ENCODE data around the gene SGTB. TPM values are rescaled to one million over a fixed set of nuclear protein-coding genes. Genes with fewer than 3 reads are reported as not detected.
A peak's percentile ranks its signal among the peaks of the same experiment; 100 is the strongest.

SGTB gene
- total and polyA plus RNA-seq, 7 experiments from 2014 or later = 12.8 to 59.5 (median 41.6) TPM

DNA sequence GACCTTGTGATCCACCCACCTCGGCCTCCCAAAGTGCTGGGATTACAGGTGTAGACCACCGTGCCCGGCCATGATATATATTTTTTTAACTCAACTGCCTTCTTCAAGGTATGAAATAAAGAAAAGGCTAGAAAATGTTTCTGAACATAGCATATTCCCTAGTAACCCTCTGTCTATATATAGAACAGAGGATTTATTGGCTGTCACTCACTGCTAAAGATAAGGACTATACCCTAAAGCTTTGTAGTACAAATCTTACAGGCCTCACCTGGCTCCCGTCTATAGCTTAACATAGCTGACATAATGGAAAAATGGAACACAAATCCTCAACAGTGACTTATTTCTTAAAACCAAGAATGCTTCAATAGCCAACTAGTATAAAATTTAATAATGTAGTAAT is 14.2 kb downstream of the SGTB start:
- CTCF ChIA-PET = no interaction called here
- Histone ChIP-seq H3K27ac (ENCODE audit: low read depth, low read length) (no peak overlapping the region), H3K9me3 (ENCODE audit: control insufficient read depth in 2 of 3, low read length in 3 of 3) (no peaks in the 10 kb centered on the region), H3K4me3 (ENCODE audit: low read length) (no peak overlapping the region), H3K36me3 (ENCODE audit: control insufficient read depth in 2 of 3, insufficient read depth in 3 of 3, low read length in 3 of 3) (peaks cover 5 to 56% (median 21%) of the 10 kb centered on the region in 3 experiments), H3K27me3 (ENCODE audit: control insufficient read depth in 2 of 2, insufficient read depth in 2 of 2, low read length in 2 of 2) (no peaks in the 10 kb centered on the region), H3K4me1 (ENCODE audit: control insufficient read depth in 2 of 2, insufficient read depth in 2 of 2, low read length in 2 of 2) (peaks cover 0 to 5% of the 10 kb centered on the region in 2 donors)
- Mint-ChIP-seq H3K4me1 (peaks cover 0 to 35% (median 19%) of the 10 kb centered on the region in 7 donors), H3K27me3 (no peaks in the 10 kb centered on the region), H3K27ac (peak overlapping the region in 1 of 9 donors; percentile 40), H3K9me3 (no peaks in the 10 kb centered on the region), H3K4me3 (peak overlapping the region in 1 of 10 donors; percentile 47), H3K36me3 (peaks cover 10 to 35% (median 29%) of the 10 kb centered on the region in 5 donors)
- no peak for ATAC-seq
- intact Hi-C loops (cut with micrococcal nuclease) = no loop called here
- POLR2A ChIA-PET = interaction anchor here (0.6 kb wide), 1 partner anchor 21 kb away, joined by 4 read pairs; no protein-coding TSS in a partner anchor
- no peak for DNase-seq

DNA sequence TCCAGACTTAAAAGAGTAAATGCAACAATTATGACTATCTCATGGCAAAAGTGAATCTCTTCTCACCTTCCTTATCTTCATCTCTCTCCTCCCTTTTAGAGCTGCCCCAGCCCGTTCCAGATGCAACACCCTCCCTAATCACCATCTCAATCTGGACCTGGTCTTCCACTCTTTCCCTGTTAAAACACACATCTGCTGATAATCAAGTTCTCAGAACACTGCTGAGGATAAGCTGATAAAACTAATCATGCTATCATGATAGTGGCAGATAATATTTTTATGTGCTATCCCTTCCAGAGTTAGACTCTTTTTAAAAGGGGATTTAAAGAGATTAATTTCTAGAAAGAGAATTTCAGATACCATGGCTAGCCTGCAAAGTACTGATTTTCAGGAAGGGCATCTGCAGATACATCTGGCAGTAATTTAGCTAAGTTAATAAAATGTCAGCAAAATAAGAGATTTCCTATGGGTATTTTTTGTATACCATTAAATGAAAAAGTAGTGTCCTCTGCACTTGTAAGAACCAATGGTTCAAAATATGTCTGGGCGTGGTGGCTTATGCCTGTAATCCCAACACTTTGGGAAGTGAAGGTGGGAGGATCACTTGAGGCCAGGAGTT is 17.2 kb downstream of the SGTB start:
- no peak for ATAC-seq
- no peak overlapping the region for H3K27ac ChIP-seq (ENCODE audit: low read depth, low read length)
- H3K4me3 Mint-ChIP-seq = no peak overlapping the region
- H3K4me1 Mint-ChIP-seq = peaks cover 0 to 21% (median 11%) of the 10 kb centered on the region in 7 donors
- POLR2A ChIA-PET = interaction anchor here (0.5 to 2.0 kb wide), 6 partner anchors 8 to 24 kb away, joined by 3 to 7 read pairs (median 4); partner anchors contain the start of genes NLN and SGTB
- H3K9me3 Mint-ChIP-seq = no peaks in the 10 kb centered on the region
- H3K27me3 ChIP-seq (ENCODE audit: control insufficient read depth in 2 of 2, insufficient read depth in 2 of 2, low read length in 2 of 2) = no peaks in the 10 kb centered on the region
- H3K27ac Mint-ChIP-seq = peak overlapping the region in 3 of 9 donors; percentile 1 to 11 (median 5)
- H3K9me3 ChIP-seq (ENCODE audit: control insufficient read depth in 2 of 3, low read length in 3 of 3) = no peaks in the 10 kb centered on the region
- no peaks in the 10 kb centered on the region for H3K27me3 Mint-ChIP-seq
- intact Hi-C loops (cut with micrococcal nuclease) = no loop called here
- CTCF ChIA-PET = interaction anchor here (0.6 kb wide), 1 partner anchor 45 kb away, joined by 3 read pairs; no protein-coding TSS in a partner anchor
- no peak for DNase-seq
- H3K4me3 ChIP-seq (ENCODE audit: low read length) = no peak overlapping the region
- no peaks in the 10 kb centered on the region for H3K4me1 ChIP-seq (ENCODE audit: control insufficient read depth in 2 of 2, insufficient read depth in 2 of 2, low read length in 2 of 2)
- peaks cover 5 to 58% (median 11%) of the 10 kb centered on the region in 3 experiments for H3K36me3 ChIP-seq (ENCODE audit: control insufficient read depth in 2 of 3, insufficient read depth in 3 of 3, low read length in 3 of 3)
- H3K36me3 Mint-ChIP-seq = peaks cover 4 to 37% (median 32%) of the 10 kb centered on the region in 5 donors

DNA sequence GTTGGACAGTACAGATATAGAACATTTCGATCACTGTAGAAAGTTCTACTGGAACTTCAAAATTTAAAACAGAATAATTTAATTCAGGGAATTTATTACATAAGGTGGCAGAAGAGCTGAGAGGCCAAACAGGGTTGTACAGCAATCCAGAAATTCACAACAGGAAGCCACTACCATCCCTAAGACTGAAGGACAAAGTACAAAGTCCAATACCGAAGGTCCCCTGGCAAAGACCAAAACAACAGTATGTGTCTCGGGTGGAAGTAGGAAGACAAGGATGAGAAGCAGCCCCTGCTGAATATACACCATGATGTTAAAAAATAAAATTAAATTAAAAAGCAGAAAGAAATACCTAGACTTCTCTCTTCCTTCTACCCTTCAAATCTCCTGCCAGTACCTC is 19.9 kb downstream of the SGTB start:
- no peak overlapping the region for H3K4me3 ChIP-seq (ENCODE audit: low read length)
- no peaks in the 10 kb centered on the region for H3K4me1 ChIP-seq (ENCODE audit: control insufficient read depth in 2 of 2, insufficient read depth in 2 of 2, low read length in 2 of 2)
- Mint-ChIP-seq H3K4me1 (peaks cover 0 to 33% (median 19%) of the 10 kb centered on the region in 7 donors), H3K27me3 (no peaks in the 10 kb centered on the region), H3K4me3 (no peak overlapping the region), H3K36me3 (peaks cover 10 to 49% (median 44%) of the 10 kb centered on the region in 5 donors), H3K27ac (peak overlapping the region in 1 of 9 donors; percentile 15), H3K9me3 (no peaks in the 10 kb centered on the region)
- H3K27ac ChIP-seq (ENCODE audit: low read depth, low read length) = no peak overlapping the region
- H3K36me3 ChIP-seq (ENCODE audit: control insufficient read depth in 2 of 3, insufficient read depth in 3 of 3, low read length in 3 of 3) = peaks cover 11 to 53% (median 15%) of the 10 kb centered on the region in 3 experiments
- H3K9me3 ChIP-seq (ENCODE audit: control insufficient read depth in 2 of 3, low read length in 3 of 3) = no peaks in the 10 kb centered on the region
- no peaks in the 10 kb centered on the region for H3K27me3 ChIP-seq (ENCODE audit: control insufficient read depth in 2 of 2, insufficient read depth in 2 of 2, low read length in 2 of 2)
- ChIA-PET POLR2A (no interaction called here), CTCF (no interaction called here)
- DNase-seq (no peak), ATAC-seq (no peak)
- intact Hi-C loops (cut with micrococcal nuclease) = no loop called here

DNA sequence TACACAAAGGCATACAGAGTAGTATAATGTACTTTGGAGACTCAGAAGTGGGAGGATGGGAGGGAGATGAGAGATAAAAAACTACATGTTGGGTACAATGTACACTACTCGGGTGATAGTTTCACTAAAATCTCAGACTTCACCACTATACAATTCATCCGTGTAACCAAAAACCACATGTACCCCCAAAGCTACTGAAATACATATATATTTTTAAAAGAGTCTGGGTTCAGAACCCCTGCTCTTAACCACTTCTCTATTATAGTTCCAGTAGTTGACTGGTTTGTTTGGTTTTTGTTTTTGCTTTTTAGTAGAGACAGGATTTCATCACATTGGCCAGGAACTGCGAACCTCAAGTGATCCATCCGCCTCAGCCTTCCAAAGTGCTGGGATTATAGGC is 22.6 kb downstream of the SGTB start:
- Mint-ChIP-seq H3K36me3 (peaks cover 10 to 44% (median 36%) of the 10 kb centered on the region in 5 donors), H3K9me3 (no peaks in the 10 kb centered on the region), H3K4me3 (no peak overlapping the region), H3K4me1 (peaks cover 0 to 28% (median 15%) of the 10 kb centered on the region in 7 donors), H3K27ac (no peak overlapping the region), H3K27me3 (no peaks in the 10 kb centered on the region)
- CTCF ChIA-PET = no interaction called here
- POLR2A ChIA-PET = no interaction called here
- no peaks in the 10 kb centered on the region for H3K4me1 ChIP-seq (ENCODE audit: control insufficient read depth in 2 of 2, insufficient read depth in 2 of 2, low read length in 2 of 2)
- intact Hi-C loops (cut with micrococcal nuclease) = no loop called here
- H3K4me3 ChIP-seq (ENCODE audit: low read length) = no peak overlapping the region
- no peak overlapping the region for H3K27ac ChIP-seq (ENCODE audit: low read depth, low read length)
- H3K27me3 ChIP-seq (ENCODE audit: control insufficient read depth in 2 of 2, insufficient read depth in 2 of 2, low read length in 2 of 2) = no peaks in the 10 kb centered on the region
- no peak for DNase-seq
- peaks cover 11 to 58% (median 15%) of the 10 kb centered on the region in 3 experiments for H3K36me3 ChIP-seq (ENCODE audit: control insufficient read depth in 2 of 3, insufficient read depth in 3 of 3, low read length in 3 of 3)
- no peaks in the 10 kb centered on the region for H3K9me3 ChIP-seq (ENCODE audit: control insufficient read depth in 2 of 3, low read length in 3 of 3)
- no peak for ATAC-seq

DNA sequence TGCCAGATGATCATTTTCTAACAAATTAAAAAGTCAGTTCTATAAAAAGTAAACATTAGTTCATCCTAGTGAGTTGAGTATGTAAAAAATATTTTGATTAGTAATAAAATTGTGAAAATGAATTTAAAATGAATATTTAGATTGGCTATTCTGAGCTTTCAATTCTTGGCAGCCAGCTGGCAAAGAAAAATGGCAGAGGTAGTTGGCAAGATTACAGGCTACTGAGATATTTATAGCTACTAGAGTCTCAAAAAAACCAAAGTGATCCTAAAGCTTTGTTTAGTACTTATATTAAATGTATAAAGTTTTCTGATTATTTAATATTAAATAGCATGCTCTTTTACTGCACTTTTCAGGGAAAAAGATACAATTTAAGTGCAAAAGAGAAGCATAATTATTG is 25.0 kb downstream of the SGTB start:
- H3K9me3 Mint-ChIP-seq = no peaks in the 10 kb centered on the region
- no peak overlapping the region for H3K4me3 Mint-ChIP-seq
- no peaks in the 10 kb centered on the region for H3K9me3 ChIP-seq (ENCODE audit: control insufficient read depth in 2 of 3, low read length in 3 of 3)
- H3K4me1 ChIP-seq (ENCODE audit: control insufficient read depth in 2 of 2, insufficient read depth in 2 of 2, low read length in 2 of 2) = no peaks in the 10 kb centered on the region
- intact Hi-C loops (cut with micrococcal nuclease) = no loop called here
- H3K27ac Mint-ChIP-seq = no peak overlapping the region
- peaks cover 10 to 45% (median 33%) of the 10 kb centered on the region in 5 donors for H3K36me3 Mint-ChIP-seq
- no peak overlapping the region for H3K27ac ChIP-seq (ENCODE audit: low read depth, low read length)
- no peak overlapping the region for H3K4me3 ChIP-seq (ENCODE audit: low read length)
- CTCF ChIA-PET = no interaction called here
- POLR2A ChIA-PET = no interaction called here
- ATAC-seq (no peak), DNase-seq (no peak)
- H3K27me3 ChIP-seq (ENCODE audit: control insufficient read depth in 2 of 2, insufficient read depth in 2 of 2, low read length in 2 of 2) = no peaks in the 10 kb centered on the region
- peaks cover 0 to 23% (median 20%) of the 10 kb centered on the region in 7 donors for H3K4me1 Mint-ChIP-seq
- H3K27me3 Mint-ChIP-seq = no peaks in the 10 kb centered on the region
- H3K36me3 ChIP-seq (ENCODE audit: control insufficient read depth in 2 of 3, insufficient read depth in 3 of 3, low read length in 3 of 3) = peaks cover 4 to 64% (median 10%) of the 10 kb centered on the region in 3 experiments

DNA sequence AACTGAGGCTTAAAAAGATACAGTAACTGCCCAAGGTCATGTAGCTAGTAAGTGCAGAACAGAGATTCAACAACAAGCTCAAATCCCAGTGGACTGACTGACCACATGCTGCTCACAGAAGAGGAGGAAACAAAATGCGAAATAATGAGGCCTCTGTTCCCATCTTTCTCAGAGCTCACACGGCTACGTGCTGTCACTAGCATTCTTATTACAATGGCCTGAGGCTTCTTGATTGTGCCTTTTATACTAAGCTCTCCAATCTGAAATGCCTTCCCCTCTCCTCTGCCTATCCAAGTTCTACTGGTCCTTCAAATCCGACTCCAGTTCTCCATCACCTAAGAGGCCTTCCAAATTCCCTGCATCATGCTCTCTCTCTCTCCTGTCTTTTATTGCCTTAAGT is 26.0 kb downstream of the SGTB start:
- no peak overlapping the region for H3K27ac Mint-ChIP-seq
- intact Hi-C loops (cut with micrococcal nuclease) = no loop called here
- H3K4me1 Mint-ChIP-seq = peaks cover 0 to 26% (median 22%) of the 10 kb centered on the region in 7 donors
- no peaks in the 10 kb centered on the region for H3K27me3 ChIP-seq (ENCODE audit: control insufficient read depth in 2 of 2, insufficient read depth in 2 of 2, low read length in 2 of 2)
- ATAC-seq (no peak), DNase-seq (no peak)
- CTCF ChIA-PET = no interaction called here
- no peak overlapping the region for H3K4me3 Mint-ChIP-seq
- H3K4me1 ChIP-seq (ENCODE audit: control insufficient read depth in 2 of 2, insufficient read depth in 2 of 2, low read length in 2 of 2) = no peaks in the 10 kb centered on the region
- H3K9me3 ChIP-seq (ENCODE audit: control insufficient read depth in 2 of 3, low read length in 3 of 3) = no peaks in the 10 kb centered on the region
- POLR2A ChIA-PET = no interaction called here
- H3K27me3 Mint-ChIP-seq = no peaks in the 10 kb centered on the region
- H3K27ac ChIP-seq (ENCODE audit: low read depth, low read length) = no peak overlapping the region
- H3K4me3 ChIP-seq (ENCODE audit: low read length) = no peak overlapping the region
- peaks cover 12 to 47% (median 35%) of the 10 kb centered on the region in 5 donors for H3K36me3 Mint-ChIP-seq
- H3K9me3 Mint-ChIP-seq = no peaks in the 10 kb centered on the region
- H3K36me3 ChIP-seq (ENCODE audit: control insufficient read depth in 2 of 3, insufficient read depth in 3 of 3, low read length in 3 of 3) = peaks cover 4 to 61% (median 10%) of the 10 kb centered on the region in 3 experiments
